G401.6 (cell line): Measurements from ENCODE around the gene SOX5.

Experiments
- FAIRE-seq: peaks from 2 replicates; lab custom pipeline; 2012; peaks lifted over from hg19 to GRCh38; lab: Jason Lieb, UNC

The SOX5 gene

GRCh38 chr12:23949348-23950209 lies at the start of gene SOX5:
Gene SOX5, minus strand, starts transcription at chr12:23949670. Its CDS starts 69 bp downstream, at chr12:23949601.
- FAIRE-seq, result no peak

GRCh38 chr12:23987046-23987445 lies 37.6 kb upstream of the SOX5 start:
- FAIRE-seq, result no peak

GRCh38 chr12:23980826-23981225 lies 31.4 kb upstream of the SOX5 start:
- FAIRE-seq, result no peak

- FAIRE-seq, result no peak
Measured at GRCh38 chr12:23964812-23965211, 15.3 kb upstream of the SOX5 start.

- FAIRE-seq, result no peak
Measured at GRCh38 chr12:23959826-23960225, 10.4 kb upstream of the SOX5 start.

- no peak for FAIRE-seq
Measured at GRCh38 chr12:23954332-23954731, 4.9 kb upstream of the SOX5 start.

- FAIRE-seq, result no peak
Measured at GRCh38 chr12:23952071-23952470, 2.6 kb upstream of the SOX5 start.

- FAIRE-seq, result no peak
Measured at GRCh38 chr12:23950775-23951451, 1.4 kb upstream of the SOX5 start.

- FAIRE-seq, result no peak
Measured at GRCh38 chr12:23950210-23950774, 822 bp upstream of the SOX5 start.

- no peak for FAIRE-seq
Measured at GRCh38 chr12:23948291-23948690, 1.2 kb downstream of the SOX5 start.

- FAIRE-seq, result no peak
Measured at GRCh38 chr12:23947395-23947794, 2.1 kb downstream of the SOX5 start.

- FAIRE-seq, result no peak
Measured at GRCh38 chr12:23945249-23945648, 4.2 kb downstream of the SOX5 start.

- no peak for FAIRE-seq
Measured at GRCh38 chr12:23944067-23944466, 5.4 kb downstream of the SOX5 start.

- no peak for FAIRE-seq
Measured at GRCh38 chr12:23942841-23943240, 6.6 kb downstream of the SOX5 start.

GRCh38 chr12:23941780-23942179 lies 7.7 kb downstream of the SOX5 start:
- FAIRE-seq, result no peak

GRCh38 chr12:23938422-23938821 lies 11.0 kb downstream of the SOX5 start:
- no peak for FAIRE-seq

- no peak for FAIRE-seq
Measured at GRCh38 chr12:23931176-23931575, 18.3 kb downstream of the SOX5 start.

GRCh38 chr12:23930599-23930998 lies 18.9 kb downstream of the SOX5 start:
- FAIRE-seq, result no peak

- FAIRE-seq, result no peak
Measured at GRCh38 chr12:23929906-23930305, 19.6 kb downstream of the SOX5 start.

- no peak for FAIRE-seq
Measured at GRCh38 chr12:23927907-23928306, 21.6 kb downstream of the SOX5 start.

- no peak for FAIRE-seq
Measured at GRCh38 chr12:23921099-23921856, 28.2 kb downstream of the SOX5 start.

- FAIRE-seq, result no peak
Measured at GRCh38 chr12:23911574-23911973, 37.9 kb downstream of the SOX5 start.

GRCh38 chr12:23909551-23909950 lies 39.9 kb downstream of the SOX5 start:
- FAIRE-seq, result no peak
